GM18907 (cell line): ENCODE results near the gene OPN4.

Experiments
- ATAC-seq: cut with Tn5 transposase; IDR thresholded peaks from one replicate; pipeline ENCODE4 v1.9.1; 2021; ENCODE audit warnings: mild to moderate bottlenecking, moderate library complexity; ENCODE audit not compliant: unreplicated experiment

OPN4 gene

DNA sequence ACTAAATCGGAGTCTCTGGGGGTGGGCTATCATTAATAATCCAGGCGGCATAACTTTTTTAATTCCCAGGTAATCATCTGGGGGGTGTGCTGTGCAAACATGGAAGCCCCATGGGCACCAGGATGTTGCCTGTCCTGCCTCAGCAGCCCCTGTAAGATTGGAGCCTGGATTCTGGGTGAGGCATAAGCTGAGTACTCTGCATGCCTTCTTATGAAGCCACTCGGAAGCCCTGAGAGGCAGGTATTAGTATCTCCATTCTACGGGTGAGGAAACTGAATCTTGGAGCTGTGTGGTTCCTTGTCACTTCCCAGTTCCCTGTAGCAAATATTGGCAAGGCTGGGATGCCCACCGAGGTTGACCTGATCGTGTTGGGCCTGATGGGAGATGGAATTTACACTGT, 7.4 kb upstream of the OPN4 start:
- ATAC-seq = no peak

DNA sequence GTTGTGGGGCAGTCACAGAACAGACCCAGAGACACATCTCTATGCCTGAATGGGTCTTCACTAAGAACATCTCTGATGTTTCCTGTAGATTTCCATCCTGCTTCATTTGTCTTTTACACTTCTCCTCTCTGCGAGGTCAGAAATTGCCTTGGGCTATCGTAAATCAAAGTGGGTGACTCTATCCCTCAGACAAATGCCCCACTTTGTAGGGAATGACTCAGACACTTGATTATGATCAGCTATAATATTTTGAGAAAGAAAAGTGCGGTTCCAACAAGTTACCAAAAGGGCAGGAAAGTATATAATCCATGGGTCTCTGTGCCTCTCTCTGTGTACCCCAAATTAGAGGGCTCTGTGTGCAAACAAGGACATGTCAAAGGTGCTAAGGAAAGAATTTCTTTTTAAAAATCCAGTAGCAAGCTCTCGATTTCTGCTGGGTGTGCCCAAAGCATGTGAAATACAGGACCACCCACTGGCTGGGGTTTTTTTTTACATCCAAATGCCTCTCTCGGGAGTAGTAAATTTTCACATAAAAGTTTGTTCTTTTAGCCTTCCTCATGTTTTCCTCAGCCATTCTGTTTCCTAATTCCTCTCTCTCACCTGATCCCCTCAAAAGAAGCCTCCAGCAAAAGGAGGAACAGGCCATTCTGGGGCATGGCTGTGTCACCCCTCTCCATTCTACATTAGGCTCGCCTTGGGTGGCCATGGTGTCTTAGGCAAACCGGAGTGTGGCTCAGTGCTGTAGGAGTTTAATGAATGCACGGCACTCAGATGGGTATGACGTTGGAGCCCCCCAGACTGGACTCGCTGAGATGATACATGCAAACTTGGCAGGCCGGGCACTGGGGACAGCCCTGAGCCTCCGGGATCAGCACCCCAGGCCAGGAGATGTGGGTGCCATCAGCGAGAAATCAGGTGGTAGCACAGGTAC, 6.3 kb upstream of the OPN4 start:
- no peak for ATAC-seq

DNA sequence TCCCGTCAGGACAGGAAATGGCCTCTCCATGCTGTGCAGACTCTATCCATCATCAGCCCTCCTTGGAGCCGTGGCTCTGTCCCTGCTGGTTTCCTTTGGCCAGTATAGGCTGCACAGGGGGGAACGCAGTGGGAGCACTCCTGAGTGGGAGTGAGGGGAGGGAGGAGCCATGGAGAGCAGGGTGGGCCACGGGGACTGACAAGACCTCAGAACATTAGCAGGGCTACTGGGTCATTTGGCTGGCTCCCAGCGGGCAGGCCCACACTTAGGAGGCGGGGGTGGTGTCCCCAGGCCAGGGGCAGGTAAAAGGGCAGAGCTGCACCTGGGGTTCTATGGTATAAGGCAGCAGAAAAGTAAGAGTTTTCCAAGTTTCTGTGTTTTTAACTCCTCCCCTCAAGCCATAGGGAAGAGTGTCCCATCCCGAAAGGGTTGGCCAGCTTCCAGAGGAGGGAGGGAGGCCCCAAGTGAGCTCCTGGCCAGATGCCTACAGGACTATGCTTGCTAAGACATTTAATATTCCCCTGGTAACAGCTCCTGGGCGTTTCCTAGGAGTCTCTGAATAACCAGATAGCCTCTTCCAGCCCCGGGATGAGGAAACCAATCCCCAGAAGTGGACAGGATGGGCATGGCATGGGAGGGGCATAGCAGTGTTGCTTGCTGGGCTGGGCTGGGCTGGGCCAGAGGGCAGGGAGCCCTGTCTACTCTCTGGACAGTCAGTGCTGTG, 5.5 kb upstream of the OPN4 start:
- no peak for ATAC-seq

DNA sequence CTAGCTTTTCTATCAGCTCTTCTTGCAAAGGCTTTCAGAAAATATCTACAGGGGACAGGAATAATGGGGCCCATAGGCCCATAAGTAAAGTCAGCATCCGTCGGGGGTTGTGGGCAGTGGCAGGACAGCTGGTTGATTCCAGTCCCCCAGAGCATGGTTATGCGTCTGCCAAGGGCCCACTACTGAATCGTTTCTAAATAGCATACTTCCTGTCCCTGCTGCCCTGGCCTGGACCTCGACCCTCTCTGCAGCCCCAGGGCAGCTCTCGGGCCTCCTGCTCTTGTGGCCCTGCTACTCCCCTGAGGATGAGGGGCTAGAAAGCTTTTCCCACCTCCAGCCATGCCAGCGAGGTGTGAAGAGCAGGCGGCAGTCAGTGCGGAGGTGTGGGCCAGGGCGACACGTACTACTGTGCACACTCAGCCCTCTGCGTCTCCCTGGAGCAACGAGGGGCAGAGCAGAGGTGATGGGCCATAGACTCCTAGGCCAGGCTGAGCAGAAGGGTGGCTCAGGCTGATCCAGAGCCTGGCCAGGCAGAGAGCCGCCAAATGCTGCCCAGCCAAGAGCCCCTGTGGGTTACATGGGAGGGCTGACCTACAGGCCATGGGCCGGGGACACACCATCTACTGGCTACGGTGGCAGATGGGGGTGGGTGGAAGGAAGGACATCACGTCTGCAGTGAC, 4.7 kb upstream of the OPN4 start:
- no peak for ATAC-seq

DNA sequence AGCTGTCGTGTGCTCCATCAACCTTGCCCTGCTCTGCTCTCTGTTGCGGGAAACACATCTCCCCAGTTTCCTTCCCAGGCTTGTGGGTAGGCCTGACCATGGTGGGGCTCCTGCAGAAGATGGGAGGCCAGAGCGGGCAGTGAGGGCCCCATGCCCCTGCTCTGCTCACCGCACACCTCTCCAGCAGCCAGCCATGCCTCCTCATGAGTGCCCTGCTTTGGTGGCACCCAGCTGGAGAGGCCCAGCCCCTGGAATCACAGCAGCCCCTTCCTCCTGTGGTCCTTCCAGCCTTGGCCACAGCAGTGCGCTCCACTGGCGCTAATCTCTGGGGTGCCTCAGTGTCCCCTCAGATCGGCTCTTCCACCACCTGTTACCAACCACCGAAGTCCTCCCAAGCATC, 4.2 kb upstream of the OPN4 start:
- ATAC-seq = no peak

DNA sequence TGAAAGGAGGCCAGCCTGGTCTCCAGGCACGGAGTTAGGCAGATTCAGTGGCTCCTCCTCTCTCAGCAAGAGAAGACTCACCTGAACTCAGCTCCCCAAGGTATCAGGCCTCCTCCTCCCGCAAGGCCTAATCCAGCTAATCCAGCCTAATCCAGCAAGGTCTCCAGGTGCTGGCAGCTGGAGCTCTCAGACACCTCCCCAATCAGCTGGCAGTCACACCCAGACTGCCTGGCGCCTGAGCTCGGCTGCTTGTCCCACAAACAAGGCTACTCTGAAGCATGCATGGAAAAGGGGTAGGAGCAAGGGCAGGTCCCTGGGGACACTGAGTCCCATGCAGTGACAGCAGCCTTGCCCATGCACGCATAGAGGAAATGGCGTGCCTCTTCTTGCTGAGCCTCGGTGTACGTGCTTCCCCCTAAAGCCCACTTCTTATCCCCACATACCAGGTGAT, 3.3 kb upstream of the OPN4 start:
- ATAC-seq = no peak

DNA sequence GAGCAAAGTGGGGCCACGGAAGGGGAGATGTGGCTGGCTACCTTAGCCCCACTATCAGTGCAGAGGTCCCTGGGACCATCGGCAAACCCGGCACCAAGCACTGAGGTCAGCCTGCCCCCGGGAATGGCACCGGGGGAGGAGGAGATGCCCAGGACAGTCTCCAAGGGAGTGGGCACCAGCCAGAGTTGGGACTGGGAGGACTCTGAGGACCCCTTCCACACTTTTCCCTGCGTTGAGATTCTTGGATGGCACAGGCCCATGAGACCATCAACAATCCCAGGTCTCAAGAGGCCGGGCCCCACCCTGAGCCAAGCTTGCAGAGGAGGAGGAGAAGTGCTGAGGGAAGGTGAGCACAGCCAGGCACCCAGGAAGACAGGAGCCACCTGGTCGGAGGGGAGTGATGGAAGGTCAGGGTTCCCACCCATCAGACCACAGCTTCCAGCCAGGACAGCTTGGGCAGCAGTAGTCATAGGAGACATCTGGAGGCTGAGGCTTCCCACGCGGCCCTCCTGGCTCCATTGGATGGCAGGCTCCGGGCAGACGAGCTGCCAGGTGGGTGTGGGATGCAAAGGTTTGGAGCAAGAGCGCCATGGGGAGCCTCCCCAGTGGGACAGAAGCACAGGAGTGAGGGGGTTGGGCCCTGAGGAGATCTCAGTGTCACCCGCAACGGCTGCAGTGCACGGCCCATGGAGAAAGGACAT, 2.6 kb upstream of the OPN4 start:
- ATAC-seq = no peak

DNA sequence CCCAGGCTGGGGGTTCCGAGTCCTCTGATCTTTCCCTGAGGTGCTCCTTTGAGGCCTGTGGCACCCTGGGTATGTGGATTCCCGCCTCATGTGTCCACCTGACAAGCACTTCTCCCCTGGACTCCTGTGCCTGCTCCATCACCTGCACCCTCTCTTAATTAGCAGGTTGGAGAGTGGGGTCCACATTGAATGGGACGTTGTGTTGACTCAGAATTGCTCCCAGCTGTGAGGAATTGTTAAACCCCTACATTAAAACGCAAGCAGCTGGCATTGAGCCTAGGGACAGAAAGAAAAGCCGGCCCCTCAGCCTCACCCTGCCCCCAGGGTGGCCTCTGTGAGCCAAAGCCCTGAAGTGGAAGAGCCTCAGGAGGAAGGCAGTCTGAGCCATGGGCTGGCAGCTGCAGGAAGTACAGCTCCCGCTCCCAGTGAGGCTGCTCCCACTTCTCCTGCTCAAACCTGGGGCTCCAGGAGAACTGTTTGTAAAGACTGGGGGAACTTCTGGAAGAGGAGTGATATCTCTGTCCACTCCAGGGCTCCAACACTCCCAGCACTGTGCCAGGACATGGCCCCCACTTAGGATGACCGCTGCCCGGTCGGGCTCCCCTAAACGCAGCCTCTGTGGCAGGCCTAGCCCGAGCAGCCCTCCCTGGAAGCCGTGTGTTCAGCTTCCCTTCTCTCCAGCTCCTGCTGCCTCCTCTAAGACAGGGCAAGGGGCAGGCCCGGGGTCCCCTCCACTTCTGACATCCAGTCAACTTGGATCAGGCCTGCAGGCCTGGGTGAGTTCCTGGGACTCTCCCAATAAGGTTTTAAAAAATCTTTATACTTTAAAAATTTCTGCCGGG, 1.8 kb upstream of the OPN4 start:
- no peak for ATAC-seq

DNA sequence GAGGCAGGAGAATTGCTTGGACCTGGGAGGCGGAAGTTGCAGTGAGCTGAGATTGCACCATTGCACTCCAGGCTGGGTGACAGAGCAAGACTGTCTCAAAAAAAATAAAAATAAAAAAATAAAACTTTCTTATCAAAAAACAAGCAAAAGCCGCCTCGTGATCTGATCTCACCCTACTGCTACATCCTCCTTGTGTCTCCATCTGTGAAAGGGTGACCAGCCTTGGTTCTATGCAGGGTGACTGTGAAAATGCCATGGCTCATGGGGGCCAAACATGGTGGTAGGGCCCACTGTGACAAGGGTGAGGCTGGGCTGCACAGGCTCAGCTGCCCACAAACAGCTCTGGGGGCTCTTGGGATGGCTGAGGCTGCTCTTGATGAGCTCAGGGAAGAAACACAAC, 968 bp upstream of the OPN4 start:
- no peak for ATAC-seq

DNA sequence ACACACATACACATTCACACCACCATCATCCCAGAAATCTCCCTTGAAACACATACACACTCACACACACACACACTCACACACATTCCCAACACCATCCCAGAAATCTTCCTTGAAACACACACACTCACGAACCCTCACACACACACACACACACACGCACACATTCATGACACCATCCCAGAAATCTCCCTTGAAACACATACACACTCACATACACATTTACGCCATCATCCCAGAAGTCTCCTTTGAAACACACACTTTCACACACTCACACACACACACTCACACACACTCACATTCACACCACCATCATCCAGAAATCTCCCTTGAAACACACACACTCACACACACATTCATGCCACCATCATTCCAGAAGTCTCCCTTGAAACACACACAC, 360 bp upstream of the OPN4 start:
- no peak for ATAC-seq

DNA sequence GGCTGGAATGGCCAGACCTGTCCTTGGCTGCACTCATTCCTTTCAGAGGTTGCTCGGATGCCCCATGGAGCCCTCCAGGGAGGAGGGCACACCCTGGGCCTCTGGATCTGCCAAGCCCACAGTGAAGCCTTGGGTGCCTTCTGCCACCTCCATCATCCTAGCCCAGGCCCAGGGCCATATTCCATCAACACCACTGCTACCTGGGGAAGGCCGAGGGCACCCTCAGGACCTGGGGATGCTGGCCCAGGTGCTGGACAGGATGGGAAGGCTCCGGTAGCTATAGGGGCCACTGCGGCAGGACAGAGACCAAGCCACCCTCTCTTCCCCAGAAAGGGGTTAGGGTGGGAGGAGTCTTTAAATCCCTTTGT, 810 bp downstream of the OPN4 start:
- ATAC-seq = no peak

DNA sequence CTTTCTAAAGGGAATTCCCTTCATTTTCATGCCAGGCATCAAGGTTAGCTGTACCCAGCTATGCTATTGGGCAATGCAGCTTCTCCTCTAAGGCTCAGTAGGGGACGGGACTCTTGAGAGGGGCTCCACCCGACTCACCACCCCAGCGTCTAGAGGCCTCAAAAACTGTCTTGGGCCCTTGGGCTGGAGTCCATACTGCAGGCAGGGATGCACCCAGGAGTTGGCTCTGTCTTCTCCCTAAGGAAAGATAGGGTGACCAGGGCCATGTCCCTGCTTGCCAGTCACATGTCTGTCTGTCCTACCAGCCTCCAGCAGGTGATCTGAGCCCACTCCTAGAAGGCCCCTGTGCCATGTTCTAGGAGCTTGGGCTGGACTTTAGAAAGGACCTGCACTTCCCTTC, 1.2 kb downstream of the OPN4 start:
- ATAC-seq = no peak

DNA sequence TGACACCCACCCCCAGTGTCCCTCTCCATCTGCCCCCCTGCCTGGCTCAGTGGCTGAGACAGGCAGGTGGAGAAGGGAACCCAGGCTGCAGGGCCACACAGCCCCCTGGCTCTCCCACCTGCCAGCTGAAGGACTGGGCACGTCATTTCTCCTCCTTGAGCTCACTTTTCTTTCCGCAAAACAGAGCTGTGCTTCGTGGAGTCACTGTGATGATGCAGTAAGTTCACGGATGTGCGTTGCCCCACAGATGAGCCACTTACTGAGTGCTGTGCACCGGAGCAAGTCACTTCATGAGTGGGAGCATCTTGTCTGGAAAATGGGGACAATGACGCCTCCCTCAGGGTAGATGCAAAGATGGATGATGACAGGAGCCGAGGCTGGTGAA, 2.7 kb downstream of the OPN4 start:
- no peak for ATAC-seq

DNA sequence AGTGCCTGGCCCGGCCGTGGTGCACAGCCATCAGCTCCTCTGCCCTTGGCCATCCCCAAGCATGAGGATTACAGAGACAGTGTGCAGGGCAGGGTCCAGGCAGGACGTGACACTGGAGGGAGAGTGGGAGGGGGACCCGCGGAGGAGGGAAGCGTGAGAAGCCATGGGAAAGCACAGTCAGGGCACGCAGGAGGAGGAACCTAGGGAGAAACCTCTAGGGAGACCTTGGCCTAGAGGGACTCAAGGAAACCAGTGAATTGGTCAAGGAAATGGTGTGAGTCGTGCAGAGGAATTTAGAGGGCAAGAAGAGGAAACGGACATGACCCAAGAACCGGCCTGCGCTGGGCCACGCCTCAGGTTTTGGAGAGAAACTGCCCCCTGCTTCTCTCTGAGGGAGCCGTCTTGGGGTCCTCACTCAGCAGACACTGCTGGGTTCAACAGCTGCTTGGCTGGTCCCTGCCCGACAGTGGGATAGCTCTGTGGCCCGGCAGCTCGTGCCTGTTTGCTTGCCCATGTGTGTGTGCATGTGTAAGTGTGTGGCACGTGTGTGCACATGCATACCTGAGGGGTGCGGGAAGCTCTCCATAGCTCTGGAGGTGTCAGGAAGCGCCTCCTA, 3.2 kb downstream of the OPN4 start:
- no peak for ATAC-seq

DNA sequence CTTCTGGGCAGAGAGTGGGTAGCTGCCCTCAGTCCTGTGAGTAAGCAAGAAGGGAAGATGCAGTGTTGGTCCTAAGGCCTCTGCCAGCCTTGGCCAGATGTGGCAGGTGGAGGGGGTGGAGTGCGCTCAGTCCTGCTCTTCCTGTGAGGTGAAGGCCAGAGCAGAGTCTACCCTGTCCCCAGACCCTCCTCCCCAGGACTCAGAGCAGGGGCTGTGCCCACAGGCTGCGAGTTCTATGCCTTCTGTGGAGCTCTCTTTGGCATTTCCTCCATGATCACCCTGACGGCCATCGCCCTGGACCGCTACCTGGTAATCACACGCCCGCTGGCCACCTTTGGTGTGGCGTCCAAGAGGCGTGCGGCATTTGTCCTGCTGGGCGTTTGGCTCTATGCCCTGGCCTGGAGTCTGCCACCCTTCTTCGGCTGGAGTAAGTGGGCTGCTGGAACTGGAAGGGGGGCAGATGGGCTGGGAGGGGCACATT, 4.0 kb downstream of the OPN4 start:
- no peak for ATAC-seq

DNA sequence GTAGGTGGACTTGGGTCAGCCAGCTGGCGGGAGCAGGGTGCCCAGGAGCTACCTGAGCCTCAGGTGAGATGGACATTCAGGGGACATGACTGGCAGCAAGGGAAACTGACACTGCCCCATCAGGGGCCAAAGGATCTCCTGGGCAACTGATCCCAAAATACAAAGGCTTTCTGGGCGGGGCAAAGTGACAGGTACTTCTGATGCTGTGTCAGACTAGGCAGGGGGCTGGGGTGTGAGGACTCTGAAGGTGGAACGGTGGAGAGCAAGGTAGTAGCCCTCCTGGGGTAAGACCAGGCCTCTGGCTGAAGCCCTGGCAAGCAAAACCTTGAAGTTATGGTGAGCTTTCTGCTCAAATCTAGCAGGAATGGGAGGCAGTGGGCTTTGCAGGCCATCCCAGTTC, 4.4 kb downstream of the OPN4 start:
- no peak for ATAC-seq

DNA sequence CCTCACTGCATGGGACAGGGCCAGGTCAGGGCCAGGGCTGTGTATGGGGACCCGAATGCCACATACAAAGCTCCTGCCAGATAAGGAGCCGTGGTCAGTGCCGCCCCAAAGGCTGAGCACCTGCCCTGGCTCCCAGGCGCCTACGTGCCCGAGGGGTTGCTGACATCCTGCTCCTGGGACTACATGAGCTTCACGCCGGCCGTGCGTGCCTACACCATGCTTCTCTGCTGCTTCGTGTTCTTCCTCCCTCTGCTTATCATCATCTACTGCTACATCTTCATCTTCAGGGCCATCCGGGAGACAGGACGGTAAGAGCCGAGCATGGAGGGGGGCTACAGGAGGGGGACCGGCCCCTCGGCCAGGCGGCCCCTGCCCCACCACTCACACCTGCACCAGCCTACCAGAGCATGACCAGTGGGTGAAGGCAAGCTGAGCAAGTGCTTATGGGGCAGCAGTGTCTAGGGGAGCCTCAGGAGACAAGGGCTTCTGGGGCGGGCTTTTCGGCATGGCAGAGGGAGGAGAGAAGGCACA, 4.9 kb downstream of the OPN4 start:
- ATAC-seq = no peak

DNA sequence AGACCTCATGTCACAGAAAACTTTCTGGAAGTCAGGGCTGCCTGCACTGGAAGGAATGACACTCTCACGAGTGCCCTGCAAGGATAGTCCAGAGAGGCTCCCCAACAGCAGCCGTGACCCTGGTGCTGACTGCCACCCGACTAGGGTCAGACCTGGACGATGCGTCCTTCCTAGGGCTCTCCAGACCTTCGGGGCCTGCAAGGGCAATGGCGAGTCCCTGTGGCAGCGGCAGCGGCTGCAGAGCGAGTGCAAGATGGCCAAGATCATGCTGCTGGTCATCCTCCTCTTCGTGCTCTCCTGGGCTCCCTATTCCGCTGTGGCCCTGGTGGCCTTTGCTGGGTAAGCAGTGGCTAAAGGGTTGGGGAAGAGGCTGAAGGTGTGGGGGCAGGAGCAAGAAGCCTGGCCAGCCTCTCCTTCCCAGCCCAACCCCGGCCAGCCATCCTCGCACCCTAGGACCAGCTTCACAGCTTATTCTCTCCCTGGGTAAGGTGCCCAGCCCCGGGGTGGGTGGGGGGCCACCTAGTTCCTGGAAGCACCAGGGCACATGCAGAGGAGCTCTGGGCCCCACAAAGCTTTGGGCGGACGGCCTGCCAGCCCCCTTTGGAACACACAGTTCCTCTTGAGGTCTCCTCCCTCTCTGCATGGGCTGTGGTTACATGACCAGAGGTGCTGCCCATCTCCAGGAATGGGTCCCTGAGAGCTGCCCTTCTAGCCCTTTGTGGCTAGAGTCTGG, 5.5 kb downstream of the OPN4 start:
- no peak for ATAC-seq
